GM12892 (cell line): ENCODE results near the gene CEBPG.

ENCODE experiments used
- POLR2A ChIP-seq: IDR thresholded peaks from 2 replicates; pipeline ENCODE4 v1.6.1; 2011; ENCODE audit warnings: low read depth, low read length, control low read depth
- POLR2AphosphoS5 ChIP-seq: IDR thresholded peaks from 2 replicates; pipeline ENCODE4 v1.6.1; 2011; ENCODE audit warnings: low read depth, low read length, control low read depth
- TAF1 ChIP-seq: IDR thresholded peaks from 2 replicates; pipeline ENCODE4 v1.6.1; 2011; ENCODE audit warnings: low read depth, mild to moderate bottlenecking, control low read depth, low read length, borderline replicate concordance

- TF ChIP-seq POLR2AphosphoS5 (no peak), TAF1 (no peak), POLR2A (no peak)
These were observed 34.2 kb upstream of the CEBPG start for GRCh38 chr19:33339016-33339984.
